GM19438 (cell line): ENCODE results near the gene WDR47.
"Not testable (repeated sequence)": the region's sequence is repeated elsewhere in the genome, so short reads cannot be mapped to it uniquely, and the experiment has no call there.

Source experiments
- ATAC-seq: cut with Tn5 transposase; IDR thresholded peaks from one replicate; pipeline ENCODE4 v1.9.1; 2021; ENCODE audit warnings: low read depth; ENCODE audit not compliant: unreplicated experiment

The WDR47 gene

GRCh38 chr1:109056064-109056463, 14.2 kb upstream of the WDR47 start:
- no peak for ATAC-seq

- not testable (repeated sequence) for ATAC-seq
Measured at GRCh38 chr1:109052145-109052544, 10.2 kb upstream of the WDR47 start.

DNA sequence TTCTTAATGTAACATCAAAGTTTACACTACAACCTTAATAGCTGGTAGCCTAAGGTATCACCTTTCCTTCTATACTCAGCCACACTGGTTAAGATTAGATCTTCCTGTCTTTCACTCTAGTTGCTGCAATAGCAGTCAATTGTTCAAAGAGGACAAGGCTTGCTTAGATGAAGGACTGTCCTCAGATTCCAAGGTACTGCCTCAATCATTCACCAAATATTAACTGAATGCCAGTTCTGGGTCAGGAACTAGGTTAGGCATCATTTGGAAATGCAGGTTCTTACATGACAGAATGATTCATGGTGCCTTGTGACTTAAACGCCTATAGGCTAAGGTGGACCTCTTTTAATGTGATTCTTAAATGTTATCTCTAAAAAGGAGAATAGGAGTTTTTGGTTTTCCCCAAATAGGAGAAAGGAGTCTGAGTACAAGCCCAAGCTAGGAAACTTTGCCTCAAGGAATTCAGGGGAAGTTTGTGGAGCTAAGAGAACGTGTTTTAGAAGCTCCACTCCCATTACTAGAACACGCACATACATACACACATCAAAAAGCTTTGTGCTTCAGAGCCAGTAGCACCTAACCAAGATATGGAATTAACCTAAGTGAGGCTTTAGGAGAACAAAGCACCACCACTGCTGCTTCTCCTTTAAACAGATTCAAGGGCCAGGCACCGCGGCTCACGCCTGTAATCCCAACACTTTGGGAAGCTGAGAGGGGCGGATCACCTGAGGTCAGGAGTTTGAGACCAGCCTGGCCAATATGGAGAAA, 8.5 kb upstream of the WDR47 start:
- ATAC-seq = no peak

DNA sequence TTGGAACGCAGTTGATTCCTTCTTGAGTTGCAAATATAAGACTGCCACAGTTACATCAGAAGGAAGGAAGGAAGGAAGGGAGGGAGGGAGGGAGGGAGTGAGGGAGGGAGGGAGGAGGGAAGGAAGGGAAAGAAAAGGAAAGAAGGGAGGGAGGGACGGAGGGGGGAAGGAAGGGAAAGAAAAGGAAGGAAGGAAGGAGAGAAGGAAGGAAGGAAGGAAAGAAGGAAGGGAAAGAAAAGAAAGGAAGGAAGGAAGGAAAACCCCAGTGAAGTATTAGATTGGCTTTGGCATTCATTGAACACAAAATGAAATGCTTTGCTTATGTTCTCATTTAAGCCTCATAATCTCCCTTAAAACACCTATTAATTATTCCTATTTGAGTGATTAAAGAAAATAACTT, 6.4 kb upstream of the WDR47 start:
- no peak for ATAC-seq

DNA sequence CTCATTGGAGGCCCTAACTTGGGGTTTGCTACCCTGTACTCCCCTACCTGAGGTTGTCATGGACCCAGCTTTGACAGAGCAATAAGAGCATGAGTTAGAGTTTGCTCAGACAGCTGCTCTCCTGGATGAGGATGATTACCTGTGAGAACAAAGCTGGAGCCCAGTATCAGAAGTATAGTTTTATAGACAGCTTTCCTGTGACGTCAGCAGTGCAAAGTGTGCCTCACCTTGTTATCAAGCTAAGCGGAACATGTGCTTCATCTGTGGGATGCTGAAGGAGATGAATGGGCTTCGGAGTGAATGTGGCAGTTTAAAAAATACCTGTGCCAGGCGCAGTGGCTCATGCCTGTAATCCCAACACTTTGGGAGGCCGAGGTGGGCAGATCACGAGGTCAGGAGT, 5.4 kb upstream of the WDR47 start:
- no peak for ATAC-seq

DNA sequence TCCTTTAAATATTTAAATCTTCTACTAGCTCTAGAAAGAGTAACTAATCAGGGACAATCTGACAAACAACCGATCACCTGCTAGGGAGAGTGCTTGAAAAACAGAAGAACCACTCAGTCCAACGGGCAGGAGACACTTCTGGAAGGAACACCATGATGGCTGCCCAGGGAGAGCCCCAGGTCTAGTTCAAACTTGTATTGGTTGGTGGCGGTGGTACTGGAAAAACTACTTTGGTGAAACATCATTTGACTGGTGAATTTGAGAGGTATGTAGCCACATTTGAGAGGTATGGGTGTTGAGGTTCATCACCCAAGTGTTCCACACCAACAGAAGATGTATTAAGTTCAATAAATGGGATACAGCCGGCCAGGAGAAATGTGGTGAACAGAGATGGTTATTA, 4.8 kb upstream of the WDR47 start:
- ATAC-seq = no peak

DNA sequence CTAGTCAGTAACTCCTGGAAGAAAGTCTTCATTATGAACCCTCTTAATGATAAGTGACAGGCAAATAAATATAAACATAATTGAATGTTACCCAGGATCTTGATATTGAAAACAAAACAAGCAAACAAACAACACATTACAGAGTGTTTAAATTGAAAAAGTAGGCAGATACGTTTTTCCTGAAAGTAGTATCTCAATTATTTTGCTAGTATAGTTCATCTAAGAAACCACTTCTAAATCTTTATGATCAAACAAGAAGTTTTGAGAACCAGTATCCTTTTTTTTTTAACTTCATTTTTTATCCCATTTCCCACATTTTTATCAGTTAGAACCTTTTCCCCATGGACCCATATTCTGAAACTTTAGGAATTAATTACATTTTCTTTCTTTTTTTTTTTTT, 3.7 kb upstream of the WDR47 start:
- ATAC-seq = no peak

DNA sequence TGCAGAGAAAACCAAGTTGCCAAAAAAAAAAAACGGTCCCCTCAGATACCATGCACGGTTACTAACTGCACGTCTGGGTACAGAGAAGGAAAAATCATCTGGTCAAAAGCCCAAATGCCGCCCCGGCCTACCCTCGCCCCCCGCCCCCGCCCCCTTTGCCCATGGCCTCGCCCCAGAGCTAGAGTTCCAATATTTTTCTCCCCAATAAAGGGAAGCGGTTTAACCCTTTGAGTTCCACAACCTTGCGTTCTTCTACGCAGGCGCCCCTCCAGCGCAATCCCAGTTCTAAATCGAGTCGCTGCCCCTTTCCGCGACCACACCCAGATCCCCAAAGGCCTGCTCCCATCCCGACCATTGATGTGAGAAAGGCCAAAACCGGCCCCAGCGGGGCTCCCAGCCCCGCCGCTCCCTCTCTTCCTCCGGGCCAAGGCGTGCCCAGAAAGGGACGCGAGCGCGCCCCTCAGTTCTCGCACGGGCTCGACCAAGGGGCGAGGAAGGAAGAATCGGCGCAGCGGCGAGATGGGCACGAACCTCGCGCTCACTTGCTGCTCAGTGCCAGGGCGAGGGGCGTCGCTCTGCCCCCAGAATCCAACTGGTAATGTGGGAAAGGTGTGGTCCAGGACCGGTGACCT, 797 bp downstream of the WDR47 start:
- peak; percentile 27 for ATAC-seq

- no peak for ATAC-seq
Measured at GRCh38 chr1:109040627-109040988, 1.3 kb downstream of the WDR47 start.

DNA sequence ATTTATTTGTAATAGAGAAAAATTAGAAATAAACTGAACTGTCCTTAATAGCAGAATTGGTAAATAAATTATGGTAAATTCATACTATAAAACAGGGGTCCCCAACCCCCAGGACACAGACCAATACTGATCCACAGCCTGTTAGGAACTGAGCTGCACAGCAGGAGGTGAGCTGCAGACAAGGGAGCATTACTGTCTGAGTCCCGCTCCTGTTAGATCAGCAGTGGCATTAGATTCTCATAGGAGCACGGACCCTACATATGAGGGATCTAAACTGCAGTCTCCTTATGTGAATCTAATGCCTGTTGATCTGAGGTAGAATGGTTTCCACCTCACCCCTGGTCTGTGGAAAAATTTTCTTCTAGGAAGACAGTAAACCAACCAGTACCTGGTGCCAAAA, 7.5 kb downstream of the WDR47 start:
- ATAC-seq = no peak

GRCh38 chr1:109029493-109029892, 12.4 kb downstream of the WDR47 start:
- not testable (repeated sequence) for ATAC-seq

GRCh38 chr1:109027841-109028240, 14.1 kb downstream of the WDR47 start:
- no peak for ATAC-seq

GRCh38 chr1:109025694-109026093, 16.2 kb downstream of the WDR47 start:
- ATAC-seq = no peak

DNA sequence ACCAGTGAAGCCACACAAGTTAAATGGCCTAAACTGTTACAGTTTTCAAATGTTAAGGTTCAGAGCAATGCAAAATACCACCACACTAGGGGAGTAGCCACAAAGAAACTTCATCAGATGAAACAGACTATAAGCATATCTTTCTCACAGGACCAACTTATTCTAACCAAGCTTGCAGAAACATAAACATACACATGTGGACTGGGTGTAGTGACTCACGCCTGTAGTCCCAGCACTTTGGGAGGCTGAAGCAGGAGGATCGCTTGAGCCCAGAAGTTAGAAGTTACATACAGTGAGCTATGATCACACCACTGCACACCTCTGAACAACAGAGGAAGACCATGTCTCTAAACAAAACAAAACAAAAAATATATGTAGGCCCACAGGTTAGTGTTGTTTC, 17.3 kb downstream of the WDR47 start:
- ATAC-seq = no peak

GRCh38 chr1:109020693-109021257, 21.1 kb downstream of the WDR47 start:
- no peak for ATAC-seq

GRCh38 chr1:109017719-109018118, 24.2 kb downstream of the WDR47 start:
- not testable (repeated sequence) for ATAC-seq

- no peak for ATAC-seq
Measured at GRCh38 chr1:109017134-109017533, 24.8 kb downstream of the WDR47 start.

GRCh38 chr1:109011335-109011734, 30.6 kb downstream of the WDR47 start:
- no peak for ATAC-seq

DNA sequence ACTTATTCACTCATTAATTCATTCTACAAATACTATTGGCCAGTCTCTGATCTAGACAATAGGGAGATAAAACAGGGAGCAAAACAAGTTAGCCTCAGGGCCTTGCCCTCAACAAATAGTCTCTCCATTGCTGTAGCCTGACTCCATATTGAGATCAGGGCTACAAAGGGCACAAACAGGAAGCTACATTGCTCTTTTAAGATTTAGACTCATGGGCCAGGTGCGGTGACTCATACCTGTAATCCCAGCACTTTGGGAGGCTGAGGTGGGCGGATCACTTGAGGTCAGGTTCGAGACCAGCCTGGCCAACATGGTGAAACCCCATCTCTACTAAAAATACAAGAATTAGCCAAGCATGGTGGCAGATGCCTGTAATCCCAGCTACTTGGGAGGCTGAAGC, 45.3 kb downstream of the WDR47 start:
- not testable (repeated sequence) for ATAC-seq

DNA sequence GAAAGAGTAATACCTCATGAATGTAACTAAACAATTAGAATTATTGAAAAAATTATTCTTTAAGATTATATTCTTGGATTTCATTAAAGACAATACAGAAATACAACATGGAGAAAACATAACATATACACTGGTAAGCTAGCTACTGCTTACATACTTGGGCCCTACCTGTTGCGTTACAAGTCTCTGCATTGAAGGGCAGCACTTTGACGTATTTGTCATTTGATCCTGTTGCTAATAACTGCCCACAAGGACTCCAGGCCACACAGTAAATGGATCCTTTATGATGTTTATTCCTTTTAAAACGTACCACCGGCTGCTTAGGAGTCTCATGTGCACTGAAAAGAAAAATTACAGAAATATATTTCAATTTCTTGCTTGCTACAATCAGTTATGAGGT, 58.8 kb downstream of the WDR47 start:
- ATAC-seq = no peak

- no peak for ATAC-seq
Measured at GRCh38 chr1:108976658-108977057, 65.2 kb downstream of the WDR47 start.

GRCh38 chr1:108972951-108973350, 69.0 kb downstream of the WDR47 start:
- no peak for ATAC-seq
